ENCODE measurements around the gene ACSF2.

DNA sequence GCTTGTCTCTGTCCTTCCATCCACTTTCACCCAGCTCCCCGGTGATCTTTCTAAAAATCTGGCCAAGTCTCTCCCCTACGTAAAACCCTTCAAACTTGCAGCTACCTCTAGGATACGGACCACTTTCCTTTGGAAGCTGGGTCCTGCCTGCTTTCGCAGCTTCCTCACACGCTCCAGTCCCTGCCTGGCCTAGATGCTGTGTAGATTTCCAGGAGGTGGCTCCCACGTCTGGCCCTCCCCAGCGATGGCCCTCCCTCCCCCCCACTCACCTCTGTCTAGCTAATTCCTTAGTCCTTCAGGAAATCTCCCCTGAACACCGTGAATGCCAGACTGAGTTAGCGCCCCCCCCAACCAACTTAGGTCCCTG lies 28.1 kb upstream of the ACSF2 start:
- TF ChIP-seq EZH2 (IDR thresholded peaks at IDR 0.05; ENCODE audit: borderline replicate concordance, insufficient read depth, low read length, poor library complexity, severe bottlenecking), result no peak
- TF ChIP-seq, protein P1, sequence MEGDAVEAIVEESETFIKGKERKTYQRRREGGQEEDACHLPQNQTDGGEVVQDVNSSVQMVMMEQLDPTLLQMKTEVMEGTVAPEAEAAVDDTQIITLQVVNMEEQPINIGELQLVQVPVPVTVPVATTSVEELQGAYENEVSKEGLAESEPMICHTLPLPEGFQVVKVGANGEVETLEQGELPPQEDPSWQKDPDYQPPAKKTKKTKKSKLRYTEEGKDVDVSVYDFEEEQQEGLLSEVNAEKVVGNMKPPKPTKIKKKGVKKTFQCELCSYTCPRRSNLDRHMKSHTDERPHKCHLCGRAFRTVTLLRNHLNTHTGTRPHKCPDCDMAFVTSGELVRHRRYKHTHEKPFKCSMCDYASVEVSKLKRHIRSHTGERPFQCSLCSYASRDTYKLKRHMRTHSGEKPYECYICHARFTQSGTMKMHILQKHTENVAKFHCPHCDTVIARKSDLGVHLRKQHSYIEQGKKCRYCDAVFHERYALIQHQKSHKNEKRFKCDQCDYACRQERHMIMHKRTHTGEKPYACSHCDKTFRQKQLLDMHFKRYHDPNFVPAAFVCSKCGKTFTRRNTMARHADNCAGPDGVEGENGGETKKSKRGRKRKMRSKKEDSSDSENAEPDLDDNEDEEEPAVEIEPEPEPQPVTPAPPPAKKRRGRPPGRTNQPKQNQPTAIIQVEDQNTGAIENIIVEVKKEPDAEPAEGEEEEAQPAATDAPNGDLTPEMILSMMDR (IDR thresholded peaks at IDR 0.05; ENCODE audit: poor library complexity, severe bottlenecking), result no peak

Measured in neural cell (in vitro differentiated cells).